ENCODE data around the gene PCDH8. TPM values are rescaled to one million over a fixed set of nuclear protein-coding genes. Genes with fewer than 3 reads are reported as not detected.

The PCDH8 gene
- polyA plus RNA-seq, 1 donor from 2014 or later: 2.4 TPM

DNA sequence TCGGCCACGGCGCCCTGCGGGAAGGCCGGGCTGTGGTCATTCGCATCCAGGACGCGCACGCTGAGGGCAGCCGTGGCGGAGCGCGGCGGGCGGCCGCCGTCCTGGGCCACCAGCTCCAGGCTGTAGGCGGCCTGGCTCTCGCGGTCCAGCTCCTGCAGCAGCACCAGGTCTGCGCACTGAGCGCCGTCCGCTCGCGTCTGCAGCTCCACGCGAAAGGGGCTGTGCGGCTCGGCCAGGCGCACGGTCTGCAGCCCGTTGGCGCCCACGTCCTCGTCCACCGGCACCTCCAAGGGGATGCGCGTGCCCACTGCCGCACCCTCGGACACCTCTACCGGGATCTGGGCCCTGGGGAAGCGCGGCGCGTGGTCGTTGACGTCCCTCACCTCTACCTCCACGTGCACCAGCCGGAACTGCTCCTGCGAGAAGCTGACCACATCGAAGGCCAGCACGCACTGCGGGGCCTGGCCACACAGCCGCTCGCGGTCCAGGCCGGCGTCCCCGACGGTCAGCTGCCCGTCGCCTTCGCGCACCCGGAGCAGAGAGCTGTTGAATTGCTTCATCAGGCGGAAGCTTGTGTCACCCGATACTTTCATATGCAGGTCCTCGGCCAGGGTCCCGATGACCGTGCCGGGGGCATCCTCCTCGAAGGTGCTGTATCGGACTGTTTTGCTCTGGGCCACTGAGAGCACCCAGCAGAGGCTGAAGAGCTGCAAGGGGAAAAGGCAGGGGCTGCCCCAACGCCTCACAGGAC, 583 bp downstream of the PCDH8 start:
- Histone ChIP-seq H3K79me2 (replicated peaks; ENCODE audit: insufficient read depth, low read length) (no peaks in the 10 kb centered on the region), H3K36me3 (ENCODE audit: insufficient read depth, low read length) (no peaks in the 10 kb centered on the region), H3K27me3 (ENCODE audit: insufficient read depth, low read depth, low read length) (peaks cover 96% of the 10 kb centered on the region), H3K27ac (ENCODE audit: low read length) (no peak overlapping the region), H3K9me3 (ENCODE audit: low read length) (peaks cover 14% of the 10 kb centered on the region), H3F3A (ENCODE audit: insufficient read depth, low read length, poor library complexity, severe bottlenecking) (peaks cover 6% of the 10 kb centered on the region), H3K9me2 (ENCODE audit: insufficient read depth, low read length) (no peaks in the 10 kb centered on the region), H3K4me3 (ENCODE audit: low read length) (peak overlapping the region; percentile 69), H3K4me2 (ENCODE audit: low read length) (peak overlapping the region; percentile 87), H4K20me1 (ENCODE audit: insufficient read depth) (no peaks in the 10 kb centered on the region), H2AFZ (ENCODE audit: low read depth, low read length) (no peak overlapping the region), H3K9ac (ENCODE audit: low read length) (peak overlapping the region; percentile 44)
- TF ChIP-seq, protein P1, sequence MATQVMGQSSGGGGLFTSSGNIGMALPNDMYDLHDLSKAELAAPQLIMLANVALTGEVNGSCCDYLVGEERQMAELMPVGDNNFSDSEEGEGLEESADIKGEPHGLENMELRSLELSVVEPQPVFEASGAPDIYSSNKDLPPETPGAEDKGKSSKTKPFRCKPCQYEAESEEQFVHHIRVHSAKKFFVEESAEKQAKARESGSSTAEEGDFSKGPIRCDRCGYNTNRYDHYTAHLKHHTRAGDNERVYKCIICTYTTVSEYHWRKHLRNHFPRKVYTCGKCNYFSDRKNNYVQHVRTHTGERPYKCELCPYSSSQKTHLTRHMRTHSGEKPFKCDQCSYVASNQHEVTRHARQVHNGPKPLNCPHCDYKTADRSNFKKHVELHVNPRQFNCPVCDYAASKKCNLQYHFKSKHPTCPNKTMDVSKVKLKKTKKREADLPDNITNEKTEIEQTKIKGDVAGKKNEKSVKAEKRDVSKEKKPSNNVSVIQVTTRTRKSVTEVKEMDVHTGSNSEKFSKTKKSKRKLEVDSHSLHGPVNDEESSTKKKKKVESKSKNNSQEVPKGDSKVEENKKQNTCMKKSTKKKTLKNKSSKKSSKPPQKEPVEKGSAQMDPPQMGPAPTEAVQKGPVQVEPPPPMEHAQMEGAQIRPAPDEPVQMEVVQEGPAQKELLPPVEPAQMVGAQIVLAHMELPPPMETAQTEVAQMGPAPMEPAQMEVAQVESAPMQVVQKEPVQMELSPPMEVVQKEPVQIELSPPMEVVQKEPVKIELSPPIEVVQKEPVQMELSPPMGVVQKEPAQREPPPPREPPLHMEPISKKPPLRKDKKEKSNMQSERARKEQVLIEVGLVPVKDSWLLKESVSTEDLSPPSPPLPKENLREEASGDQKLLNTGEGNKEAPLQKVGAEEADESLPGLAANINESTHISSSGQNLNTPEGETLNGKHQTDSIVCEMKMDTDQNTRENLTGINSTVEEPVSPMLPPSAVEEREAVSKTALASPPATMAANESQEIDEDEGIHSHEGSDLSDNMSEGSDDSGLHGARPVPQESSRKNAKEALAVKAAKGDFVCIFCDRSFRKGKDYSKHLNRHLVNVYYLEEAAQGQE (IDR thresholded peaks at IDR 0.05; ENCODE audit: borderline replicate concordance): no peak
- no peak for TF ChIP-seq SMC3 (conservative IDR thresholded peaks at IDR 0.05; ENCODE audit: poor library complexity)
- TF ChIP-seq POLR2AphosphoS5 (IDR thresholded peaks at IDR 0.05): no peak
- TF ChIP-seq MXI1 (conservative IDR thresholded peaks at IDR 0.05; ENCODE audit: poor library complexity, severe bottlenecking): no peak
- TF ChIP-seq EP300 (conservative IDR thresholded peaks at IDR 0.05; ENCODE audit: poor library complexity, severe bottlenecking): no peak
- no peak for TF ChIP-seq EZH2 (IDR thresholded peaks at IDR 0.05; ENCODE audit: borderline replicate concordance, insufficient read depth, low read length, poor library complexity, severe bottlenecking)
- TF ChIP-seq, protein P2, sequence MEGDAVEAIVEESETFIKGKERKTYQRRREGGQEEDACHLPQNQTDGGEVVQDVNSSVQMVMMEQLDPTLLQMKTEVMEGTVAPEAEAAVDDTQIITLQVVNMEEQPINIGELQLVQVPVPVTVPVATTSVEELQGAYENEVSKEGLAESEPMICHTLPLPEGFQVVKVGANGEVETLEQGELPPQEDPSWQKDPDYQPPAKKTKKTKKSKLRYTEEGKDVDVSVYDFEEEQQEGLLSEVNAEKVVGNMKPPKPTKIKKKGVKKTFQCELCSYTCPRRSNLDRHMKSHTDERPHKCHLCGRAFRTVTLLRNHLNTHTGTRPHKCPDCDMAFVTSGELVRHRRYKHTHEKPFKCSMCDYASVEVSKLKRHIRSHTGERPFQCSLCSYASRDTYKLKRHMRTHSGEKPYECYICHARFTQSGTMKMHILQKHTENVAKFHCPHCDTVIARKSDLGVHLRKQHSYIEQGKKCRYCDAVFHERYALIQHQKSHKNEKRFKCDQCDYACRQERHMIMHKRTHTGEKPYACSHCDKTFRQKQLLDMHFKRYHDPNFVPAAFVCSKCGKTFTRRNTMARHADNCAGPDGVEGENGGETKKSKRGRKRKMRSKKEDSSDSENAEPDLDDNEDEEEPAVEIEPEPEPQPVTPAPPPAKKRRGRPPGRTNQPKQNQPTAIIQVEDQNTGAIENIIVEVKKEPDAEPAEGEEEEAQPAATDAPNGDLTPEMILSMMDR (IDR thresholded peaks at IDR 0.05; ENCODE audit: poor library complexity, severe bottlenecking): no peak
- TF ChIP-seq RAD21 (conservative IDR thresholded peaks at IDR 0.05): no peak
- no peak for TF ChIP-seq TAF1 (IDR thresholded peaks at IDR 0.05; ENCODE audit: low read depth)

DNA sequence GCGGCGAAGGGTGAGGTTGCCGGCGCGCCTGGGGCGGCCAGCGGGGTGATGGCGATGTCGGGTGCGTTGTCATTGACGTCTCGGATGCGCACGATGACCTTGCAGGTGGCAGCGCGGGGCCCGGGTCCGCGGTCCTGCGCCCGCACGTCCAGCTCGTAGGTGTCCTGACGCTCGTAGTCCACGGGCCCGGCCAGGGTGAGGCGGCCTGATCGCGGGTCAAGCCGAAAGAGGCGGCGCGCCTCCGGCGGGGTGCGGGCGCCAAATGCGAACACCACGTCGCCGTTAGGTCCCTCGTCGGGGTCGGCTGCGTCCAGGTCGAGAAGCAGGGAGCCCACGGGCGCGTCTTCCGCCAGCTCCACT, 1.1 kb downstream of the PCDH8 start:
- H3K4me2 ChIP-seq (ENCODE audit: low read length): no peak overlapping the region
- peaks cover 14% of the 10 kb centered on the region for H3K9me3 ChIP-seq (ENCODE audit: low read length)
- H3K27me3 ChIP-seq (ENCODE audit: insufficient read depth, low read depth, low read length): peaks cover 93% of the 10 kb centered on the region
- H3K9ac ChIP-seq (ENCODE audit: low read length): no peak overlapping the region
- no peak overlapping the region for H3K27ac ChIP-seq (ENCODE audit: low read length)
- peaks cover 6% of the 10 kb centered on the region for H3F3A ChIP-seq (ENCODE audit: insufficient read depth, low read length, poor library complexity, severe bottlenecking)
- no peak overlapping the region for H2AFZ ChIP-seq (ENCODE audit: low read depth, low read length)
- no peaks in the 10 kb centered on the region for H3K9me2 ChIP-seq (ENCODE audit: insufficient read depth, low read length)
- no peaks in the 10 kb centered on the region for H4K20me1 ChIP-seq (ENCODE audit: insufficient read depth)
- no peaks in the 10 kb centered on the region for H3K36me3 ChIP-seq (ENCODE audit: insufficient read depth, low read length)
- peak overlapping the region; percentile 69 for H3K4me3 ChIP-seq (ENCODE audit: low read length)
- no peak for TF ChIP-seq EP300 (conservative IDR thresholded peaks at IDR 0.05; ENCODE audit: poor library complexity, severe bottlenecking)
- TF ChIP-seq SMC3 (conservative IDR thresholded peaks at IDR 0.05; ENCODE audit: poor library complexity): no peak
- no peak for TF ChIP-seq RAD21 (conservative IDR thresholded peaks at IDR 0.05)
- TF ChIP-seq TAF1 (IDR thresholded peaks at IDR 0.05; ENCODE audit: low read depth): no peak
- TF ChIP-seq, protein P1 (IDR thresholded peaks at IDR 0.05; ENCODE audit: borderline replicate concordance): no peak
- no peak for TF ChIP-seq POLR2AphosphoS5 (IDR thresholded peaks at IDR 0.05)
- no peak for TF ChIP-seq EZH2 (IDR thresholded peaks at IDR 0.05; ENCODE audit: borderline replicate concordance, insufficient read depth, low read length, poor library complexity, severe bottlenecking)
- TF ChIP-seq, protein P2 (IDR thresholded peaks at IDR 0.05; ENCODE audit: poor library complexity, severe bottlenecking): no peak
- TF ChIP-seq MXI1 (conservative IDR thresholded peaks at IDR 0.05; ENCODE audit: poor library complexity, severe bottlenecking): no peak
- no peaks in the 10 kb centered on the region for H3K79me2 ChIP-seq (replicated peaks; ENCODE audit: insufficient read depth, low read length)

All from neural cell (in vitro differentiated cells).